ENCODE measurements around the gene KDM2B.
"Not testable (repeated sequence)": the region's sequence is repeated elsewhere in the genome, so short reads cannot be mapped to it uniquely, and the experiment has no call there.

The KDM2B gene

DNA sequence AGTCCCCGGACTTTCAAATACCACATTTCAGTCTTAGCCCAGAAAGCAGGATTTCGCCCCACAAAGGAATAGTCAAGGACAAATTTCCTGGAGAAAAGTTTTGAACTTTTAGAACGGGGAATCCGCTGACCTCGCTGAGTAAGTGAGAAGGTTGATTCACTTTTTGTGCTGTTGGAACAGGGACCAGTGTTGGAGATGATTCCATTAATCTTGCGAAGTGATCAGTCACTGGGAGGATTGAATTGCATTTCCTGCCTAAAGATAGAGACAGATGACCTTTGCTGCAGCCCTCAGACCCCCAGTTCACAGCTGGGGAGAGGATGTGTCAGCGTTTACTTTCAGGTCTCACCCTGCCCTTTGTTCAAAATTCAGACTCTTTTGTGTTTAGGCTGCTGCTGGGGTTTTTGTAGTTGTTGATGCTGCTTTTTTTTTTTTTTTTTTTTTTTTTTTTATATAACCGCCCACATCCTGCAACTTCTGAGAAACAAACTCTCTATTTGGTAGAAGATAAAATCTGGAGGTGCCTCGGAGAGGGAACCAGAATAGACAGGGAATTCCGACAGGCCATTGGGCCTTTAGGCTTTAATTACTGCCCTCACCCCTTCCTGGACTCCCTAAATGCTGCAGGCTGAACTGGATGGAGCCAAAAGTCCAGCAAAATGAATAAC lies 9.8 kb upstream of the KDM2B start:
- in situ Hi-C loops (cut with HindIII; ENCODE audit: low sequenced_read_pairs) = no loop called here
- peak; percentile 29 for DNase-seq (ENCODE audit: low read depth, low spot score)
- peak overlapping the region; percentile 1 for H3K4me3 ChIP-seq (ENCODE audit: low read depth, low read length)
- TF ChIP-seq, protein P1, sequence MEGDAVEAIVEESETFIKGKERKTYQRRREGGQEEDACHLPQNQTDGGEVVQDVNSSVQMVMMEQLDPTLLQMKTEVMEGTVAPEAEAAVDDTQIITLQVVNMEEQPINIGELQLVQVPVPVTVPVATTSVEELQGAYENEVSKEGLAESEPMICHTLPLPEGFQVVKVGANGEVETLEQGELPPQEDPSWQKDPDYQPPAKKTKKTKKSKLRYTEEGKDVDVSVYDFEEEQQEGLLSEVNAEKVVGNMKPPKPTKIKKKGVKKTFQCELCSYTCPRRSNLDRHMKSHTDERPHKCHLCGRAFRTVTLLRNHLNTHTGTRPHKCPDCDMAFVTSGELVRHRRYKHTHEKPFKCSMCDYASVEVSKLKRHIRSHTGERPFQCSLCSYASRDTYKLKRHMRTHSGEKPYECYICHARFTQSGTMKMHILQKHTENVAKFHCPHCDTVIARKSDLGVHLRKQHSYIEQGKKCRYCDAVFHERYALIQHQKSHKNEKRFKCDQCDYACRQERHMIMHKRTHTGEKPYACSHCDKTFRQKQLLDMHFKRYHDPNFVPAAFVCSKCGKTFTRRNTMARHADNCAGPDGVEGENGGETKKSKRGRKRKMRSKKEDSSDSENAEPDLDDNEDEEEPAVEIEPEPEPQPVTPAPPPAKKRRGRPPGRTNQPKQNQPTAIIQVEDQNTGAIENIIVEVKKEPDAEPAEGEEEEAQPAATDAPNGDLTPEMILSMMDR (IDR thresholded peaks at IDR 0.05; ENCODE audit: low read depth, low read length) = no peak

DNA sequence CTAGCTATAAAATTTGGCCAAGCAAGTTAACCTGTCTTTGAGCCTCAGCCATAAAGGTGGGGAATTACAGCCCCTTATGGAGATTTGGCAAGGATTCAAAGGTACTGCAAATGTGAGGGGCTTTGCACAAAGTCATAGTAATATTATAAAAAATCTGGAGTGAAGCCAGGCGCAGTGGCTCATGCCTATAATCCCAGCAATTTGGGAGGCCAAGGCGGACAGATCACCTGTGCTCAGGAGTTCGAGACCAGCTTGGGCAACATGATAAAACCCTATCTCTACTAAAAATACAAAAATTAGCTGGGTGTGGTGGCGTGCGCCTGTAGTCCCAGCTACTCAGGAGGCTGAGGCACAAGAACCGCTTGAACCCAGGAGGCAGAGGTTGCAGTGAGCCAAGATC lies 4.1 kb upstream of the KDM2B start:
- H3K4me3 ChIP-seq (ENCODE audit: low read depth, low read length); in situ Hi-C loops (cut with HindIII; ENCODE audit: low sequenced_read_pairs); DNase-seq (ENCODE audit: low read depth, low spot score): not testable (repeated sequence)

DNA sequence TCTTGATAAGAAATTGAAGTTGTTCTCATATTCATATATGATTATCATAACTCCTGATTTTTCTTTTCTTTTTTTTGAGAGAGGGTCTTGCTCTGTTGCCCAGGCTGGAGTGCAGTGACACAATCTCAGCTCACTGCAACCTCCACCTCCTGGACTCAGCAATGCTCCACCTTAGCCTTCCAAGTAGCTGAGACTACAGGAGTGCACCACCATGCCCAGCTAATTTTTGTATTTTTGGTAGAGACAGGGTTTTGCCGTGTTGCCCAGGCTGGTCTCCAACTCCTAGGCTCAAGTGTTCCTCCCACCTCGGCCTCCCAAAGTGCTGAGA lies 2.5 kb upstream of the KDM2B start:
- DNase-seq (ENCODE audit: low read depth, low spot score); in situ Hi-C loops (cut with HindIII; ENCODE audit: low sequenced_read_pairs); H3K4me3 ChIP-seq (ENCODE audit: low read depth, low read length): not testable (repeated sequence)

DNA sequence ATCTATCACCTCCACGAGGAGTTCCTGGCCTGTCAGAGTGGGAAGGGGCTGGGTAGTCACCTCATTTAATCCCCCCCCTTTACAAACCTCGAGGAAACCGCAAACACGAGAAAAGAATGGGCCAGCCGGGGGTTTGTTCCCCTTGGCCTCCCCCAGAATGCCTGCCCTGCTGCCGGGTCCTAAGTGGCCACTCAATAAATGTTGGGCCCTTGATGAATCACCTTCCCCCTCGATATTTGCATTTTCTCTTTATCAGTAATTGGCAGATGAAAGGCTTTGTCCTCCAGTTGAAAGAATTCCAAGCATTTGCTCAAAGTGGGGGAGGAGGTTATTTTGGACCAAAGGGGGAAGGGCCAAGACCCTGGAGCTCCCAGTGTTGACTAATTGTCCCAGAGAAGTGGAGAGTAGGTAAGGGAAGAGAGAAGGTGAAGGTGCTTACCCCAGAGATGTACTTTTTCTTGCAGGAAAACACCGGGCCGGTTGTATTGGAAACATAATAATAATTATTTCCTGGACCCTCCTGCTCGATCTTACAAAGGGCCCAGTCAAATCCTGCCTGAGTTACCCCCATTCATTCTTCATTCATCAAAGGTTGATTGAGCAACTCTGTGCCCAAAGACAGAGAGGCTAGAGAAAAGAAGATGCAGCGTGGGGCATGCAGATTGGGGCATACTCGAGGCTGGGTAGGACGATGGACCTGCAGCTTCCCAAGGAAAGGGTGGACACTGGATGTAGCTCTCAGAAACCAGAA lies 1.9 kb upstream of the KDM2B start:
- in situ Hi-C loops (cut with HindIII; ENCODE audit: low sequenced_read_pairs) = no loop called here
- H3K4me3 ChIP-seq (ENCODE audit: low read depth, low read length) = peak overlapping the region; percentile 3
- no peak for DNase-seq (ENCODE audit: low read depth, low spot score)
- TF ChIP-seq, protein P1 (IDR thresholded peaks at IDR 0.05; ENCODE audit: low read depth, low read length) = no peak

DNA sequence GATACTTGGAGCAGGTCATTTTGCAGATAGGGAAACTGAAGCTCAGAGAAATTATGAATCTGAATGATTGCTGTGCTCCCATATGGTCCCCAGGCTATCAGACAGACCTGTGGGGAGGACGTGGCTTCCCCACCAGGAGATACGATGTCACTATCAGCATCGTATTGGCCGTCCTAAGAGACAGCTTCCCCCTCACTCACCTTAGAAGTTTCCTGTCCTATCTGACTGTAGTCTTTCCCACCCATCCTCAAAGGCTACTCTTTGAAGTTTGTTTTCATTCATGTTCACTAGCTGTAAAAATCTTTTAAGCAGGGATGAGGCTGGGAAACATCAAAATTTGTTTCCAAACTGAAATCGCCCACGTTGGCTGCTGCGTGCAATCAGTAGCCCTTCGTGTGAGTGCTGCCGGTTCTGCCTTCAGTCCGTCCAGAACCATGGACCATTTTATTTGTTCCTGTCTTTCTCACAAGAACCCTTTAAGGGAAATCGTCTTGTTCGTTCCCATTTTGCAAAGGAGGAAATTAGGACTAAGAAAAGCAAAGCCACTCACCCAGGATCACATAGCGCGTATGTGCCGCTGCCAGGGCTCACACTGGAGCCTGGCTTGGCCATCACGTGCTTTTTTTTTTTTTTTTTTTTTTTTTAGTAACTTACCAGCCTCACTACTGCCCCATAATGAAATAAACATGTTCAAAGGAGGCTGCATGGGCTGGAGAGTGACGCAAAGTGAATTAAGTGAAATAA lies 1.0 kb upstream of the KDM2B start:
- H3K4me3 ChIP-seq (ENCODE audit: low read depth, low read length) = peak overlapping the region; percentile 51
- DNase-seq (ENCODE audit: low read depth, low spot score) = peak; percentile 36
- TF ChIP-seq, protein P1 (IDR thresholded peaks at IDR 0.05; ENCODE audit: low read depth, low read length) = no peak
- in situ Hi-C loops (cut with HindIII; ENCODE audit: low sequenced_read_pairs) = no loop called here

DNA sequence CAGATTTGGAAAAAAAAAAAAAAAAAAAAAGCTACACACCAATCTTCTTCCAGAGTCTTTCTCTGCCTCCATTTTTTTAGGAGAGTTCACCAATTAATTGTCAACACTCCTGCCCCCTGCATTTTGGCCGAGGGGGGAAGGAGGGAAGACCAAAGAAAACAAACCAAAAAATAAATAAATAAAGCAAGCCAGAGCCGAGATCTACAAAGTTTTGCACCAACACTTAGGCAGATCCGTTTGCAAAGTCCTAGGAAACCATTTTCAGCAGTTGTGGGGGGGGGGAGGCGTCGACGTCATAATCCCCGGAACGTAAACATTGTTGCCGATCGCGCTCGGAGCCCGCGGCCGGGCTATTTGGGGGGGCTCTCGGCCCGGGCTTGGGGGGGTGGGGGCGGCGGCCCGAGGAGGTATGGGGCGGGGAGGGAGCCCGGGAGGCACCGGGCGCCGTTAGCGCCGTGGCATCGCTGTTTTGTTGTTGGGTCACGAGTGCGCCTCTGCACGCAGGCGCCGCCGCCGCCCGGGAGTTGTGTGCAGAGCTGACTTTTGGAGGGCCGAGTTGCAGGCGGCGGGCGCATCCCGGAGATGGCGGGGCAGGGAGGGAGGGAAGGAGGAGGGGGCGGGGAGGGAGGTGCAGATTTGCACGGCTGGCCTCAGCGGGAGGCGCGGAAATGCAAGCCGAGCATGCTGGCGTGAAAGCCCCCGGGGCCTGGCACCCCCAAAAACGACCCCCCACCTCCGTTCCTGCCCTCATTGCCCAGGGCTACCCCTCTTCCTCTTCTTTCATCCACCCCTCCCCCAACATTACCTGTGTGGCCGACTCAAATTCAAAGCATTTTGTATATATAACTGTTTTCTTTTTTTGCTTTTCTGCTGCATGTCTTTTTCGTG lies 598 bp downstream of the KDM2B start:
- TF ChIP-seq, protein P1 (IDR thresholded peaks at IDR 0.05; ENCODE audit: low read depth, low read length) = no peak
- peak overlapping the region; percentile 51 for H3K4me3 ChIP-seq (ENCODE audit: low read depth, low read length)
- in situ Hi-C loops (cut with HindIII; ENCODE audit: low sequenced_read_pairs) = no loop called here
- DNase-seq (ENCODE audit: low read depth, low spot score) = peak; percentile 62

DNA sequence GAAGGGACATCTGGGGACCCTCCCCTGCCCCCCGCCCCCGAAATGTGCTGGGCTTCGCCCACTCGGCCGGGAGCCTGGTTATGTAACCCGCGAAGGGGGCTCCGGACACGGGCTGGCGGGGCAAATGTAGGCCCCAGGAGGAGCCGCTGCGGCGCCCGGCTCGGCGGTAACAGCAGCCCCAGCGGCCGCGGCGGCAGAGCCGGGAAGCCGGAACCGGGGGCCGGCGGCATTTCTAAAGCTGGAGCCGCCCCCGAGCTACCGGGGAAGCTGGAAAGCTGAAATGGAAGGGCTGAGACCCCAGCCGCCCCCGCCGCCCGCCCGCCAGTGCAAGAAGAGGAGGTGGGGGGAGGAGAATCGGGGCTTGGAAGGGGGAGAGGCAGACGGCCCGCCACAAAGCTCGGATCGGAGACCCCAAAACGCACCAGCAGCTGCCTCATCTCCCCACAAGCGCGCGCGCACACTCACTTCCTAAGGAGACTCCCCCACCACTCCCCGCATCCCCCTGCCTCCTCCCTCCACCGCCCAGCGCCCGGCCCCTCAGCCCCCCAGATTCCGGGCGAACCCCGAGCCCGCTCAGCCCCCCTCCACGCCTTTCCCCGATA lies 1.5 kb downstream of the KDM2B start:
- TF ChIP-seq, protein P1 (IDR thresholded peaks at IDR 0.05; ENCODE audit: low read depth, low read length) = no peak
- no peak for DNase-seq (ENCODE audit: low read depth, low spot score)
- in situ Hi-C loops (cut with HindIII; ENCODE audit: low sequenced_read_pairs) = no loop called here
- H3K4me3 ChIP-seq (ENCODE audit: low read depth, low read length) = peak overlapping the region; percentile 51

Data from astrocyte of the spinal cord (primary cell).